ENCODE measurements around the gene MRPL12.

DNA sequence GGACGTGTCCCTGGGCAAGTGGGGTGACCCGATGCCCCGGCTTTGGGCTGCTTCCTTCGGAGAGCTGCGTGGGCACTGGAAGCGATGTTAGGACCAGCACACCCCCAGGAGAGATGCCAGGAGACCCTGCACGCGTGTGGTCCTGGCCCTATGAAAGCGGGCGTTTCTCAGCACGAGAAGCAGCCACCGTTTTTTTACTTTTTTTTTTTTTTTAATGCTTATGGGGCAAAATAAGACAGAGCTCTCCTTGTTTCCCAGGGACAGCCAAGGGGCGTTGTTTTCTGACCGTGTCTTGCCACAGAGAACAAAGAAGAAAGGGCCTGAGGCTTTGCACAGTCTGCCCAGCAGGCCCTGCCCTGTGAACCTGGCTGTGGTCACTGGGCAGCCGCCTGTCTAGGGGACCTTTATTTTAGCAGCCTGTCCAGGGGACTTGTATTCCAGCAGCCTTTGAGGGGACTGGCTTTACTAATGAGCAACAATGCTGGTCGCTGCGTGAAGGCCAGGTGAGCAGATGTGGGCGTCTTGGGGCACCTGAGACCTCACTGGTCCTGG is 9.9 kb downstream of the MRPL12 start:
- TF ChIP-seq POLR2A (IDR thresholded peaks at IDR 0.05; ENCODE audit: insufficient read depth in 1 of 2, low read depth in 2 of 2, low read length in 2 of 2) (no peak; a peak in 1 of 4 replicates), E2F1 (CRISPR knock-in tag; IDR thresholded peaks at IDR 0.05) (no peak), SAFB2 (CRISPR knock-in tag; IDR thresholded peaks at IDR 0.05; ENCODE audit: borderline replicate concordance, low read depth) (no peak), FOXP1 (IDR thresholded peaks at IDR 0.05) (no peak), FOXP1 (CRISPR knock-in tag; IDR thresholded peaks at IDR 0.05) (no peak), GABPA (IDR thresholded peaks at IDR 0.05; ENCODE audit: low read depth, low read length) (no peak), GABPA (CRISPR knock-in tag; IDR thresholded peaks at IDR 0.05; ENCODE audit: low read depth) (no peak), STAT5B (CRISPR knock-in tag; IDR thresholded peaks at IDR 0.05) (no peak; the same call in 1 of the 2 replicates)
- TF ChIP-seq, protein P1, sequence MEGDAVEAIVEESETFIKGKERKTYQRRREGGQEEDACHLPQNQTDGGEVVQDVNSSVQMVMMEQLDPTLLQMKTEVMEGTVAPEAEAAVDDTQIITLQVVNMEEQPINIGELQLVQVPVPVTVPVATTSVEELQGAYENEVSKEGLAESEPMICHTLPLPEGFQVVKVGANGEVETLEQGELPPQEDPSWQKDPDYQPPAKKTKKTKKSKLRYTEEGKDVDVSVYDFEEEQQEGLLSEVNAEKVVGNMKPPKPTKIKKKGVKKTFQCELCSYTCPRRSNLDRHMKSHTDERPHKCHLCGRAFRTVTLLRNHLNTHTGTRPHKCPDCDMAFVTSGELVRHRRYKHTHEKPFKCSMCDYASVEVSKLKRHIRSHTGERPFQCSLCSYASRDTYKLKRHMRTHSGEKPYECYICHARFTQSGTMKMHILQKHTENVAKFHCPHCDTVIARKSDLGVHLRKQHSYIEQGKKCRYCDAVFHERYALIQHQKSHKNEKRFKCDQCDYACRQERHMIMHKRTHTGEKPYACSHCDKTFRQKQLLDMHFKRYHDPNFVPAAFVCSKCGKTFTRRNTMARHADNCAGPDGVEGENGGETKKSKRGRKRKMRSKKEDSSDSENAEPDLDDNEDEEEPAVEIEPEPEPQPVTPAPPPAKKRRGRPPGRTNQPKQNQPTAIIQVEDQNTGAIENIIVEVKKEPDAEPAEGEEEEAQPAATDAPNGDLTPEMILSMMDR (CRISPR knock-in tag; IDR thresholded peaks at IDR 0.05): no peak

Data from HepG2 (cell line).